Measurements from ENCODE around the gene ADCY3. TPM values are rescaled to one million over a fixed set of nuclear protein-coding genes. Genes with fewer than 3 reads are reported as not detected.

The ADCY3 gene
- total RNA-seq, 1 donor from 2014 or later, result 38.6 TPM

DNA sequence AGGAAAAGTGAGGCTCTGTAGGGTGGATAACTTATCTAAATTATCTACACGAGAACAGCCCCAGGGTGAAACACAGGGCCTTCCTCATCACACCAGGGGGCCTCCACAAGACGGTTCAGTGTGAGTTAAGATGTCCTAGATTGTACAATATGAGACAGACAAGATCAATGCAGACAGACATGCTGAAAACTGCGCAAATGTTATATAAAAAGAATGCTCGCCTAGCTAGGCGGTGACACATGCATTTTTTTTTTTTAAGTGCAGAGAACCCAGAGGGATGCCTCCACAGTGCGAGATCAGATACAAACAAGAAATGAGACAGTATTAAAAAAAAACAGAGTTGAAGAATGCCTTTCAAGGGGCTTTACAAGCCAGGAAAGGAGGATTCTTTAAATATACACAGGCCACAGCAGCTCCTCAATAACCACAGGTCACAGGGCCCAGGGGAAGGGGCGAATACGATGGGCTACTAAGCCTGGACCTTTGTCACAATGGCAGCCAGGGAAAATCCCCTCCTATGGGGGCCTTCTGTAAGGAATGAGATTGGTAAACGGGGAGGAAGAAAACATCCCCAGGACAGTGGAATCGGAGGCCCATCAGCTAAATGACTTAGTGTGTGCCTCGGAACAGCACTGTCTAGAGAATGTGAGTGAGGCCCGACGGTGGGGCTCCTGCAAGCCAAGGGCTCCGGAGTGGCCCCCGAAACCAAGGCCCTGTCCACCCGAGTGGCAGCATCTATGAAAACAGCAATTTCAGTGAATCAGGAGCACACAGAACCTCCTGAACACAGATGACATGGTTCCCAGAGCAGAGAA, 48.9 kb downstream of the ADCY3 start:
- H3K27me3 Mint-ChIP-seq (ENCODE audit: low read depth), result no peaks in the 10 kb centered on the region
- H3K4me1 Mint-ChIP-seq, result peaks cover 3% of the 10 kb centered on the region
- peaks cover 7% of the 10 kb centered on the region for H3K36me3 Mint-ChIP-seq
- H3K9me3 Mint-ChIP-seq, result peaks cover 4% of the 10 kb centered on the region
- no peak for DNase-seq (ENCODE audit: low spot score in 2 of 2, unreplicated experiment in 2 of 2)
- no peak overlapping the region for H3K4me3 Mint-ChIP-seq
- H3K27ac Mint-ChIP-seq, result no peak overlapping the region
- TF ChIP-seq, protein P1, sequence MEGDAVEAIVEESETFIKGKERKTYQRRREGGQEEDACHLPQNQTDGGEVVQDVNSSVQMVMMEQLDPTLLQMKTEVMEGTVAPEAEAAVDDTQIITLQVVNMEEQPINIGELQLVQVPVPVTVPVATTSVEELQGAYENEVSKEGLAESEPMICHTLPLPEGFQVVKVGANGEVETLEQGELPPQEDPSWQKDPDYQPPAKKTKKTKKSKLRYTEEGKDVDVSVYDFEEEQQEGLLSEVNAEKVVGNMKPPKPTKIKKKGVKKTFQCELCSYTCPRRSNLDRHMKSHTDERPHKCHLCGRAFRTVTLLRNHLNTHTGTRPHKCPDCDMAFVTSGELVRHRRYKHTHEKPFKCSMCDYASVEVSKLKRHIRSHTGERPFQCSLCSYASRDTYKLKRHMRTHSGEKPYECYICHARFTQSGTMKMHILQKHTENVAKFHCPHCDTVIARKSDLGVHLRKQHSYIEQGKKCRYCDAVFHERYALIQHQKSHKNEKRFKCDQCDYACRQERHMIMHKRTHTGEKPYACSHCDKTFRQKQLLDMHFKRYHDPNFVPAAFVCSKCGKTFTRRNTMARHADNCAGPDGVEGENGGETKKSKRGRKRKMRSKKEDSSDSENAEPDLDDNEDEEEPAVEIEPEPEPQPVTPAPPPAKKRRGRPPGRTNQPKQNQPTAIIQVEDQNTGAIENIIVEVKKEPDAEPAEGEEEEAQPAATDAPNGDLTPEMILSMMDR (IDR thresholded peaks at IDR 0.05; ENCODE audit: unreplicated experiment), result no peak

DNA sequence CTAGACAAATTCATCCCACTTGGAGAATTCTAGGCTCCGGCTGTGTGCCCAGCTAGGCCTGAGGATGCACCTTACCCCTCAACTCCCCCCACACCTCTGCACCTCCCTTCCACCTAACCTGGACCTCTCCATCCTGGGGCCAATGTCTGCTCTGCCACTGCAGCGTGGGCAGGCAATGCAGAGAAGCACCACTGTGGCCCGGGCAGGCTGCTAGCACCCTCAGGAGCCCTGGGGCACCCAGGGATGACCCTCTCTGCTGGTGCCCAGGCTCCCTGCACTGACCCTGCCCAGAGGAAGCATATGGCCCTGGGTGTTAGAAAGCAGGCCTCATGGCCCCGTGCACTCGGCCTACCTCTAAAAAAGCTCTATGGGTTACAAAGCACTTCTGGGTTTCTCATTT, 49.6 kb downstream of the ADCY3 start:
- TF ChIP-seq, protein P1 (IDR thresholded peaks at IDR 0.05; ENCODE audit: unreplicated experiment), result no peak
- Mint-ChIP-seq H3K27me3 (ENCODE audit: low read depth) (no peaks in the 10 kb centered on the region), H3K27ac (no peak overlapping the region), H3K4me3 (no peak overlapping the region), H3K4me1 (peaks cover 3% of the 10 kb centered on the region), H3K36me3 (peaks cover 7% of the 10 kb centered on the region), H3K9me3 (peaks cover 4% of the 10 kb centered on the region)
- no peak for DNase-seq (ENCODE audit: low spot score in 2 of 2, unreplicated experiment in 2 of 2)

DNA sequence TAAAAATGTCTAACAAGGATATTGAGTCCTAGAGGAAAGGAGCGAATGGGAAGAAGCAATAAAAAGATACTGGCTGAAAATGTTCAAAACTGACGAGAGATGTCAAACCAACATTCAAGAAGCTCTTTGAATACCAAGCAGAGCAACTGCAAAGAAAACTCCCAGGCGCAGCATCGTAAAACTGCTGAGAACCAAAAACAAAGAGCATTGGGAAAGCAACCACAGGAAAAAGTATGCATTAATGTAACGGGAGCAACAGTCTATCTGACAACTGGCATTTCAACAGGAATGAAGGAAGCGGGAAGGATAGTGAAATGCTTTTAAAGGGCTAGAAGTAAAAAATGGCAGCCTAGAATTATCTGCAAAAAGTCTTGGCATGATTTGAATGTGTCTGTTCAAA, 53.1 kb downstream of the ADCY3 start:
- TF ChIP-seq, protein P1 (IDR thresholded peaks at IDR 0.05; ENCODE audit: unreplicated experiment), result no peak
- DNase-seq (ENCODE audit: low spot score in 2 of 2, unreplicated experiment in 2 of 2), result no peak
- Mint-ChIP-seq H3K27me3 (ENCODE audit: low read depth) (no peaks in the 10 kb centered on the region), H3K4me3 (no peak overlapping the region), H3K36me3 (peaks cover 7% of the 10 kb centered on the region), H3K27ac (no peak overlapping the region), H3K9me3 (peaks cover 4% of the 10 kb centered on the region), H3K4me1 (peaks cover 3% of the 10 kb centered on the region)

DNA sequence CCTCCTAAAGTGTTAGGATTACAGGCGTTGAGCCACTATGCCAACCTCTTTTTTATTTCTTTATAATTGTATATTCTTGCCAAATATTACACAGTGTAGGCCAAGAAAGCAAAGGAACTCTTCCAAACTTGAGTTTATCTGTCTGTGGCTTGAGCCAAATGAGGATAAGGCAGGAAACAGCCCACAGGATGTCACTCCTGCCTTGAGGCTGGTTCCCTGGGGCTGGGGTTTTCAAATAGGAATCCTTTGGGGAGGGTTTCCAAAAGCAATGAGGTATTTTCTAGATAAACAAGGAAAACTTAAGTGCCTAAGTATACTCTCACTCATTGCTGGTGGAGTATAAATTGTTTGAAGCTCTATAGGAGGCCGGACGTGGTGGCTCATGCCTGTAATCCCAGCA, 56.4 kb downstream of the ADCY3 start:
- TF ChIP-seq, protein P1 (IDR thresholded peaks at IDR 0.05; ENCODE audit: unreplicated experiment), result no peak
- Mint-ChIP-seq H3K27ac (no peak overlapping the region), H3K27me3 (ENCODE audit: low read depth) (no peaks in the 10 kb centered on the region), H3K36me3 (peaks cover 7% of the 10 kb centered on the region), H3K4me3 (no peak overlapping the region), H3K4me1 (peaks cover 3% of the 10 kb centered on the region), H3K9me3 (peaks cover 4% of the 10 kb centered on the region)
- no peak for DNase-seq (ENCODE audit: low spot score in 2 of 2, unreplicated experiment in 2 of 2)

DNA sequence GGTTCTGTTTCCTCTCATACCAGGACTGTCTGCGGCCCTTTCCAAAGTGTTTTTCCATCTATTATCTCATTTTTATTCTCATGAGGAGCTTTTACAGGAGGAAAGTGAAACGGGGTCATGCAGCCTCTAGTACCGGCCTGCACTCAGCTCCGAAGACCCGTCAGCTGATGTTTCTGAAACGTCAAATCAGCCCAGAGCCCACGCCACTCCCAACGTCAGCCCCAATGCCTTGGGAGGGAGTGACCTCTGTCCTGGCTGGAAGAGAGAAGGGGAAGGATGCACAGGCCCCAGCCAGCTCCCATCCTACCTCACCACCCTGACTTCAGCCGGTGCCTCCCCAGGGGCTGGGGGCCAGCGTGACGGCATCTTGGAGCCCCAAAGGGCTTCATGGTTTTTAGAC, 58.5 kb downstream of the ADCY3 start:
- no peak overlapping the region for H3K4me3 Mint-ChIP-seq
- DNase-seq (ENCODE audit: low spot score in 2 of 2, unreplicated experiment in 2 of 2), result no peak
- no peaks in the 10 kb centered on the region for H3K27me3 Mint-ChIP-seq (ENCODE audit: low read depth)
- no peaks in the 10 kb centered on the region for H3K4me1 Mint-ChIP-seq
- TF ChIP-seq, protein P1 (IDR thresholded peaks at IDR 0.05; ENCODE audit: unreplicated experiment), result no peak
- H3K36me3 Mint-ChIP-seq, result no peaks in the 10 kb centered on the region
- H3K9me3 Mint-ChIP-seq, result no peaks in the 10 kb centered on the region
- H3K27ac Mint-ChIP-seq, result no peak overlapping the region
